ENCODE data around the gene ACTL10. TPM values are rescaled to one million over a fixed set of nuclear protein-coding genes. Genes with fewer than 3 reads are reported as not detected.

The ACTL10 gene
- total RNA-seq, 8 experiments from 2014 or later = 0.36 to 4.4 (median 1.6) TPM

GRCh38 chr20:33701629-33702450 is 35.1 kb downstream of the ACTL10 start:
- in situ Hi-C loops (cut with MboI; ENCODE audit: low pct_unique_long_range_greater_than_20kb in 2 of 9, low sequenced_read_pairs in 9 of 9, unreplicated experiment in 9 of 9) = no loop called here
- Histone ChIP-seq H3K4me1 (replicated peaks in 1 of 2) (no peaks in the 10 kb centered on the region), H3K27ac (no peak overlapping the region), H3K4me3 (no peak overlapping the region)
- 17 to 96% (median 87%) methylated on average over 1 to 5 of the region's 27 CpGs for WGBS, 10 experiments
- ATAC-seq (replicated peaks in 6 of 8) = no peak

- in situ Hi-C loops (cut with MboI; ENCODE audit: low pct_unique_long_range_greater_than_20kb in 2 of 9, low sequenced_read_pairs in 9 of 9, unreplicated experiment in 9 of 9) = no loop called here
- WGBS, 10 experiments = 40 to 94% (median 77%) methylated on average over 1 to 5 of the region's 5 CpGs; no CpG with 5 or more reads in 4 of the 10 experiments
- peak in 1 of 8 experiments; percentile 12 for ATAC-seq (replicated peaks in 6 of 8)
- no peak overlapping the region for H3K4me3 ChIP-seq
- no peak overlapping the region for H3K27ac ChIP-seq
- no peaks in the 10 kb centered on the region for H3K4me1 ChIP-seq (replicated peaks in 1 of 2)
Observed at GRCh38 chr20:33702861-33703260, 36.1 kb downstream of the ACTL10 start.

GRCh38 chr20:33703498-33704137 is 36.9 kb downstream of the ACTL10 start:
- no peak for ATAC-seq (replicated peaks in 6 of 8)
- no peaks in the 10 kb centered on the region for H3K4me1 ChIP-seq (replicated peaks in 1 of 2)
- 58 to 100% (median 90%) methylated on average over 1 to 4 of the region's 8 CpGs; no CpG with 5 or more reads in 5 of the 10 experiments for WGBS, 10 experiments
- in situ Hi-C loops (cut with MboI; ENCODE audit: low pct_unique_long_range_greater_than_20kb in 2 of 9, low sequenced_read_pairs in 9 of 9, unreplicated experiment in 9 of 9) = no loop called here
- H3K27ac ChIP-seq = no peak overlapping the region
- no peak overlapping the region for H3K4me3 ChIP-seq

- WGBS, 10 experiments = 76 to 100% (median 87%) methylated on average over 1 to 6 of the region's 11 CpGs; no CpG with 5 or more reads in 1 of the 10 experiments
- ATAC-seq (replicated peaks in 6 of 8) = peak in 4 of 8 experiments; percentile 15 to 97 (median 66)
- Histone ChIP-seq H3K4me1 (replicated peaks in 1 of 2) (no peaks in the 10 kb centered on the region), H3K27ac (no peak overlapping the region), H3K4me3 (no peak overlapping the region)
- in situ Hi-C loops (cut with MboI; ENCODE audit: low pct_unique_long_range_greater_than_20kb in 2 of 9, low sequenced_read_pairs in 9 of 9, unreplicated experiment in 9 of 9) = no loop called here
Observed at GRCh38 chr20:33704197-33704924, 37.6 kb downstream of the ACTL10 start.

- no peaks in the 10 kb centered on the region for H3K4me1 ChIP-seq (replicated peaks in 1 of 2)
- in situ Hi-C loops (cut with MboI; ENCODE audit: low pct_unique_long_range_greater_than_20kb in 2 of 9, low sequenced_read_pairs in 9 of 9, unreplicated experiment in 9 of 9) = no loop called here
- 77 to 100% (median 95%) methylated on average over 1 to 11 of the region's 11 CpGs; no CpG with 5 or more reads in 2 of the 10 experiments for WGBS, 10 experiments
- H3K27ac ChIP-seq = no peak overlapping the region
- no peak for ATAC-seq (replicated peaks in 6 of 8)
- no peak overlapping the region for H3K4me3 ChIP-seq
Observed at GRCh38 chr20:33707668-33708067, 40.9 kb downstream of the ACTL10 start.

- H3K4me3 ChIP-seq = no peak overlapping the region
- no peaks in the 10 kb centered on the region for H3K4me1 ChIP-seq (replicated peaks in 1 of 2)
- ATAC-seq (replicated peaks in 6 of 8) = peak in 1 of 8 experiments; percentile 74
- WGBS, 10 experiments = no CpG with 5 or more reads among the region's 2 CpGs
- no peak overlapping the region for H3K27ac ChIP-seq
- in situ Hi-C loops (cut with MboI; ENCODE audit: low pct_unique_long_range_greater_than_20kb in 2 of 9, low sequenced_read_pairs in 9 of 9, unreplicated experiment in 9 of 9) = no loop called here
Observed at GRCh38 chr20:33709398-33709797, 42.7 kb downstream of the ACTL10 start.

GRCh38 chr20:33709905-33710541 is 43.3 kb downstream of the ACTL10 start:
- in situ Hi-C loops (cut with MboI; ENCODE audit: low pct_unique_long_range_greater_than_20kb in 2 of 9, low sequenced_read_pairs in 9 of 9, unreplicated experiment in 9 of 9) = no loop called here
- Histone ChIP-seq H3K27ac (no peak overlapping the region), H3K4me3 (no peak overlapping the region), H3K4me1 (replicated peaks in 1 of 2) (no peaks in the 10 kb centered on the region)
- ATAC-seq (replicated peaks in 6 of 8) = peak in 1 of 8 experiments; percentile 20
- no CpG with 5 or more reads among the region's 16 CpGs for WGBS, 10 experiments

GRCh38 chr20:33710681-33711445 is 44.1 kb downstream of the ACTL10 start:
- 60 to 95% (median 84%) methylated on average over 1 to 10 of the region's 14 CpGs; no CpG with 5 or more reads in 2 of the 10 experiments for WGBS, 10 experiments
- ATAC-seq (replicated peaks in 6 of 8) = no peak
- Histone ChIP-seq H3K27ac (no peak overlapping the region), H3K4me3 (no peak overlapping the region), H3K4me1 (replicated peaks in 1 of 2) (no peaks in the 10 kb centered on the region)
- in situ Hi-C loops (cut with MboI; ENCODE audit: low pct_unique_long_range_greater_than_20kb in 2 of 9, low sequenced_read_pairs in 9 of 9, unreplicated experiment in 9 of 9) = no loop called here

GRCh38 chr20:33711446-33711738 is 44.6 kb downstream of the ACTL10 start:
- in situ Hi-C loops (cut with MboI; ENCODE audit: low pct_unique_long_range_greater_than_20kb in 2 of 9, low sequenced_read_pairs in 9 of 9, unreplicated experiment in 9 of 9) = no loop called here
- no peak for ATAC-seq (replicated peaks in 6 of 8)
- no peak overlapping the region for H3K4me3 ChIP-seq
- 43 to 75% methylated on average over 1 of the region's 1 CpG; no CpG with 5 or more reads in 8 of the 10 experiments for WGBS, 10 experiments
- no peaks in the 10 kb centered on the region for H3K4me1 ChIP-seq (replicated peaks in 1 of 2)
- no peak overlapping the region for H3K27ac ChIP-seq

- WGBS, 10 experiments = 0 to 100% (median 88%) methylated on average over 1 to 5 of the region's 10 CpGs; no CpG with 5 or more reads in 2 of the 10 experiments
- Histone ChIP-seq H3K4me3 (no peak overlapping the region), H3K4me1 (replicated peaks in 1 of 2) (no peaks in the 10 kb centered on the region), H3K27ac (no peak overlapping the region)
- no peak for ATAC-seq (replicated peaks in 6 of 8)
- in situ Hi-C loops (cut with MboI; ENCODE audit: low pct_unique_long_range_greater_than_20kb in 2 of 9, low sequenced_read_pairs in 9 of 9, unreplicated experiment in 9 of 9) = no loop called here
Observed at GRCh38 chr20:33713865-33714367, 47.2 kb downstream of the ACTL10 start.

- ATAC-seq (replicated peaks in 6 of 8) = no peak
- H3K27ac ChIP-seq = no peak overlapping the region
- H3K4me1 ChIP-seq (replicated peaks in 1 of 2) = peaks cover 0 to 3% of the 10 kb centered on the region in 2 donors
- in situ Hi-C loops (cut with MboI; ENCODE audit: low pct_unique_long_range_greater_than_20kb in 2 of 9, low sequenced_read_pairs in 9 of 9, unreplicated experiment in 9 of 9) = no loop called here
- H3K4me3 ChIP-seq = no peak overlapping the region
- 50 to 100% (median 94%) methylated on average over 1 to 2 of the region's 2 CpGs; no CpG with 5 or more reads in 3 of the 10 experiments for WGBS, 10 experiments
Observed at GRCh38 chr20:33716498-33716897, 49.8 kb downstream of the ACTL10 start.

All from motor neuron (in vitro differentiated cells).